ENCODE results near the gene BOD1. TPM values are rescaled to one million over a fixed set of nuclear protein-coding genes. Genes with fewer than 3 reads are reported as not detected.

The BOD1 gene
- total RNA-seq, 2 donors from 2014 or later = 30.2 to 44.7 TPM

- no peaks in the 10 kb centered on the region for H3K36me3 ChIP-seq
- no peaks in the 10 kb centered on the region for H3K27me3 ChIP-seq (replicated peaks; ENCODE audit: insufficient read depth)
- ATAC-seq (ENCODE audit: insufficient number of reproducible peaks, low FRiP score, low read depth) (no peak), DNase-seq (ENCODE audit: low spot score) (no peak)
- H3K9me3 ChIP-seq = no peaks in the 10 kb centered on the region
- H3K4me3 ChIP-seq = no peak overlapping the region
- H3K27ac ChIP-seq = no peak overlapping the region
- H3K4me1 ChIP-seq (ENCODE audit: control insufficient read depth in 1 of 2, low read depth in 2 of 2) = peaks cover 0 to 6% of the 10 kb centered on the region in 2 donors
- no peak for TF ChIP-seq CTCF (IDR thresholded peaks at IDR 0.05)
Measured at GRCh38 chr5:173568128-173568527, 48.3 kb downstream of the BOD1 start.

- DNase-seq (ENCODE audit: low spot score) = no peak
- H3K27ac ChIP-seq = no peak overlapping the region
- no peak for ATAC-seq (ENCODE audit: insufficient number of reproducible peaks, low FRiP score, low read depth)
Measured at GRCh38 chr5:173567548-173567947, 48.9 kb downstream of the BOD1 start.

GRCh38 chr5:173565491-173566072 is 50.9 kb downstream of the BOD1 start:
- no peaks in the 10 kb centered on the region for H3K36me3 ChIP-seq
- no peaks in the 10 kb centered on the region for H3K4me1 ChIP-seq (ENCODE audit: control insufficient read depth in 1 of 2, low read depth in 2 of 2)
- no peaks in the 10 kb centered on the region for H3K27me3 ChIP-seq (replicated peaks; ENCODE audit: insufficient read depth)
- no peak for TF ChIP-seq CTCF (IDR thresholded peaks at IDR 0.05)
- H3K9me3 ChIP-seq = no peaks in the 10 kb centered on the region
- no peak overlapping the region for H3K27ac ChIP-seq
- no peak overlapping the region for H3K4me3 ChIP-seq
- DNase-seq (ENCODE audit: low spot score) (no peak), ATAC-seq (ENCODE audit: insufficient number of reproducible peaks, low FRiP score, low read depth) (no peak)

More at GRCh38 chr5:173567548-173567947, 48.9 kb downstream of the BOD1 start:
- Histone ChIP-seq H3K4me3 (no peak overlapping the region), H3K27me3 (replicated peaks; ENCODE audit: insufficient read depth) (no peaks in the 10 kb centered on the region), H3K4me1 (ENCODE audit: control insufficient read depth in 1 of 2, low read depth in 2 of 2) (peaks cover 0 to under 1% of the 10 kb centered on the region in 2 donors), H3K36me3 (no peaks in the 10 kb centered on the region), H3K9me3 (no peaks in the 10 kb centered on the region)
- TF ChIP-seq CTCF (IDR thresholded peaks at IDR 0.05) = no peak

GRCh38 chr5:173564106-173564505 is 52.3 kb downstream of the BOD1 start:
- no peaks in the 10 kb centered on the region for H3K36me3 ChIP-seq
- H3K4me3 ChIP-seq = no peak overlapping the region
- DNase-seq (ENCODE audit: low spot score) (no peak), ATAC-seq (ENCODE audit: insufficient number of reproducible peaks, low FRiP score, low read depth) (no peak)
- no peak overlapping the region for H3K27ac ChIP-seq
- TF ChIP-seq CTCF (IDR thresholded peaks at IDR 0.05) = no peak
- peaks cover 3% of the 10 kb centered on the region for H3K9me3 ChIP-seq
- no peaks in the 10 kb centered on the region for H3K27me3 ChIP-seq (replicated peaks; ENCODE audit: insufficient read depth)
- H3K4me1 ChIP-seq (ENCODE audit: control insufficient read depth in 1 of 2, low read depth in 2 of 2) = no peaks in the 10 kb centered on the region

- peaks cover 3% of the 10 kb centered on the region for H3K9me3 ChIP-seq
- no peak for TF ChIP-seq CTCF (IDR thresholded peaks at IDR 0.05)
- no peak overlapping the region for H3K4me3 ChIP-seq
- no peaks in the 10 kb centered on the region for H3K27me3 ChIP-seq (replicated peaks; ENCODE audit: insufficient read depth)
- ATAC-seq (ENCODE audit: insufficient number of reproducible peaks, low FRiP score, low read depth) = no peak
- no peaks in the 10 kb centered on the region for H3K4me1 ChIP-seq (ENCODE audit: control insufficient read depth in 1 of 2, low read depth in 2 of 2)
- DNase-seq (ENCODE audit: low spot score) = no peak
- no peaks in the 10 kb centered on the region for H3K36me3 ChIP-seq
- no peak overlapping the region for H3K27ac ChIP-seq
Measured at GRCh38 chr5:173563246-173563645, 53.2 kb downstream of the BOD1 start.

All from thoracic aorta (tissue), 2 donors.